Lung (tissue), 12 donors: ENCODE results near the gene NAV2. TPM values are rescaled to one million over a fixed set of nuclear protein-coding genes. Genes with fewer than 3 reads are reported as not detected.

Experiments used
- ATAC-seq: fragments of 200-7000 bp; cut with Tn5 transposase; one replicate; pipeline ENCODE4 v1.9.1; 2020; ENCODE audit warnings: moderate number of reproducible peaks; ENCODE audit not compliant: insufficient read depth, low FRiP score
- DNase-seq, 3 donors: peaks; one replicate each; pipeline ENCODE4 v3.0.0-alpha.2; 2013 to 2017
- H3K27ac ChIP-seq, 2 donors: one replicate each; pipeline ENCODE4 v1.5.1; 2013; ENCODE audit warnings: mild to moderate bottlenecking in 2 of 2, moderate library complexity in 2 of 2, control low read depth in 1 of 2, inconsistent platforms in 1 of 2, low read depth in 1 of 2, low read length in 1 of 2
- H3K27me3 ChIP-seq, 3 donors: one replicate each; pipeline ENCODE4 v1.5.1; 2013; ENCODE audit warnings: low read length in 2 of 3; ENCODE audit not compliant: control insufficient read depth in 3 of 3, insufficient read depth in 3 of 3
- H3K36me3 ChIP-seq, 4 donors: one replicate each; pipeline ENCODE4 v1.5.1; 2013; ENCODE audit warnings: low read length in 4 of 4, mild to moderate bottlenecking in 1 of 4, moderate library complexity in 1 of 4; ENCODE audit not compliant: control insufficient read depth in 4 of 4, insufficient read depth in 4 of 4
- H3K4me1 ChIP-seq, 5 donors: one replicate each; pipeline ENCODE4 v1.5.1; 2013; ENCODE audit warnings: low read length in 5 of 5, mild to moderate bottlenecking in 2 of 5, moderate library complexity in 1 of 5; ENCODE audit not compliant: control insufficient read depth in 5 of 5, insufficient read depth in 5 of 5
- H3K4me3 ChIP-seq: one replicate; pipeline ENCODE4 v1.5.1; 2013; ENCODE audit warnings: mild to moderate bottlenecking, control low read depth, moderate library complexity
- H3K9ac ChIP-seq, 2 donors: one replicate each; pipeline ENCODE4 v1.5.1; 2013; ENCODE audit warnings: low read length in 2 of 2, control low read depth in 1 of 2; ENCODE audit not compliant: insufficient read depth in 1 of 2
- H3K9me3 ChIP-seq, 4 donors: one replicate each; pipeline ENCODE4 v1.5.1; 2013; ENCODE audit warnings: low read length in 3 of 4, mild to moderate bottlenecking in 1 of 4, moderate library complexity in 1 of 4; ENCODE audit not compliant: control insufficient read depth in 4 of 4, insufficient read depth in 3 of 4
- CTCF ChIP-seq: IDR thresholded peaks from 2 replicates; pipeline ENCODE4 v1.5.1; 2012; ENCODE audit warnings: mild to moderate bottlenecking; ENCODE audit errors: control extremely low read depth, extremely low read depth
- WGBS, 2 donors: extraction: QIAGEN DNeasy Blood & Tissue Kit; methylation state at CpG; one replicate each; pipeline ENCODE4 v1.1.7; 2013; 5-methylcytosine and 5-hydroxymethylcytosine counted together
- polyA plus RNA-seq, 2 donors: library from polyadenylated mRNA; stranded (reverse); fragments of 200-250 nt; gene quantifications; one replicate each; pipeline ENCODE4 v1.2.1, GENCODE V29; 2013
- total RNA-seq, 2 donors: library from RNA; depleted of rRNA in 1 of 2; stranded (reverse); fragments of >200 nt in 1 of 2; gene quantifications; one replicate each; pipeline ENCODE4 v1.2.1, GENCODE V29; 2014 to 2021
- donor health status: control.
- donor health status: control.
- donor health status: Bipolar disorder and iron deficiency.
- donor health status: healthy.
- donor health status: DM: yes; HTN: yes; CAD: no.

The NAV2 gene
- total and polyA plus RNA-seq, 4 donors = 6.8 to 47.9 (median 20.2) TPM

- H3K4me1 ChIP-seq = peaks cover 5 to 28% (median 7%) of the 10 kb centered on the region in 5 donors
- H3K9ac ChIP-seq = no peak overlapping the region
- no peaks in the 10 kb centered on the region for H3K27me3 ChIP-seq
- 90 to 91% methylated on average over 5 of the region's 5 CpGs for WGBS, 2 donors
- TF ChIP-seq CTCF = no peak
- ATAC-seq (no peak), DNase-seq (no peak)
- H3K9me3 ChIP-seq = peaks cover 0 to 2% (median 0%) of the 10 kb centered on the region in 4 donors
- no peak overlapping the region for H3K4me3 ChIP-seq
- peak overlapping the region in 1 of 2 donors; percentile 58 for H3K27ac ChIP-seq
- H3K36me3 ChIP-seq = peaks cover 0 to 5% (median under 1%) of the 10 kb centered on the region in 4 donors
Measured at GRCh38 chr11:20034941-20035340, 322.3 kb downstream of the NAV2 start.

GRCh38 chr11:20035375-20035700 lies 322.7 kb downstream of the NAV2 start:
- H3K36me3 ChIP-seq = peaks cover 0 to 5% (median under 1%) of the 10 kb centered on the region in 4 donors
- DNase-seq = no peak
- no peak for TF ChIP-seq CTCF
- peaks cover 5 to 28% (median 7%) of the 10 kb centered on the region in 5 donors for H3K4me1 ChIP-seq
- 94 to 96% methylated on average over 7 of the region's 7 CpGs for WGBS, 2 donors
- peak overlapping the region in 1 of 2 donors; percentile 58 for H3K27ac ChIP-seq
- no peak overlapping the region for H3K4me3 ChIP-seq
- H3K27me3 ChIP-seq = no peaks in the 10 kb centered on the region
- H3K9ac ChIP-seq = no peak overlapping the region
- no peak for ATAC-seq
- H3K9me3 ChIP-seq = peaks cover 0 to 2% (median 0%) of the 10 kb centered on the region in 4 donors

- TF ChIP-seq CTCF = no peak
- no peak for ATAC-seq
- WGBS, 2 donors = 74 to 76% methylated on average over 15 of the region's 15 CpGs
- no peak overlapping the region for H3K4me3 ChIP-seq
- H3K27me3 ChIP-seq = no peaks in the 10 kb centered on the region
- peaks cover 0 to 5% (median under 1%) of the 10 kb centered on the region in 4 donors for H3K36me3 ChIP-seq
- no peak overlapping the region for H3K9ac ChIP-seq
- DNase-seq = no peak
- peaks cover 5 to 28% (median 7%) of the 10 kb centered on the region in 5 donors for H3K4me1 ChIP-seq
- H3K27ac ChIP-seq = peak overlapping the region in 1 of 2 donors; percentile 61
- H3K9me3 ChIP-seq = peaks cover 0 to 2% (median 0%) of the 10 kb centered on the region in 4 donors
Measured at GRCh38 chr11:20035701-20036601, 323.3 kb downstream of the NAV2 start.
